ENCODE measurements around the gene SPEN.
"Not testable (repeated sequence)": the region's sequence is repeated elsewhere in the genome, so short reads cannot be mapped to it uniquely, and the experiment has no call there.

The SPEN gene

DNA sequence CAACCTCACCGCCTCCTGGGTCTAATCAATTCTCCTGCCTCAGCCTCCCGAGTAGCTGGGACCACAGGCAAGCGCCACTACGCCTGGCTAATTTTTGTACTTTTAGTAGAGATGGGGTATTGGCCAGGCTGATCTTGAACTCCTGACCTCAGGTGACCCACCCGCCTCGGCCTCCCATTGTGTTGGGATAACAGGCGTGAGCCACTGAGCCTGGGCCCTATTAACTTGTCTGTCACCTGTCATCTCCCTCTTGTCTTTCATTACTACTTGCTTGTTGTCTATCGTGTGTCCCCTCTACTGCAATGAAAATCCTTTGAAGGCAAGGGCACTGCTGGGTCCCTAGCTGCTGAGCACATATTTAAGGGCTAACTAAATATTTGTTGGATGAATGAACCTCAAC is 43.4 kb upstream of the SPEN start:
- H3K4me3 ChIP-seq (ENCODE audit: low read length): no peak overlapping the region
- DNase-seq (ENCODE audit: low read depth): no peak
- TF ChIP-seq, protein P1, sequence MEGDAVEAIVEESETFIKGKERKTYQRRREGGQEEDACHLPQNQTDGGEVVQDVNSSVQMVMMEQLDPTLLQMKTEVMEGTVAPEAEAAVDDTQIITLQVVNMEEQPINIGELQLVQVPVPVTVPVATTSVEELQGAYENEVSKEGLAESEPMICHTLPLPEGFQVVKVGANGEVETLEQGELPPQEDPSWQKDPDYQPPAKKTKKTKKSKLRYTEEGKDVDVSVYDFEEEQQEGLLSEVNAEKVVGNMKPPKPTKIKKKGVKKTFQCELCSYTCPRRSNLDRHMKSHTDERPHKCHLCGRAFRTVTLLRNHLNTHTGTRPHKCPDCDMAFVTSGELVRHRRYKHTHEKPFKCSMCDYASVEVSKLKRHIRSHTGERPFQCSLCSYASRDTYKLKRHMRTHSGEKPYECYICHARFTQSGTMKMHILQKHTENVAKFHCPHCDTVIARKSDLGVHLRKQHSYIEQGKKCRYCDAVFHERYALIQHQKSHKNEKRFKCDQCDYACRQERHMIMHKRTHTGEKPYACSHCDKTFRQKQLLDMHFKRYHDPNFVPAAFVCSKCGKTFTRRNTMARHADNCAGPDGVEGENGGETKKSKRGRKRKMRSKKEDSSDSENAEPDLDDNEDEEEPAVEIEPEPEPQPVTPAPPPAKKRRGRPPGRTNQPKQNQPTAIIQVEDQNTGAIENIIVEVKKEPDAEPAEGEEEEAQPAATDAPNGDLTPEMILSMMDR (conservative IDR thresholded peaks at IDR 0.05; ENCODE audit: low read depth, low read length): no peak

DNA sequence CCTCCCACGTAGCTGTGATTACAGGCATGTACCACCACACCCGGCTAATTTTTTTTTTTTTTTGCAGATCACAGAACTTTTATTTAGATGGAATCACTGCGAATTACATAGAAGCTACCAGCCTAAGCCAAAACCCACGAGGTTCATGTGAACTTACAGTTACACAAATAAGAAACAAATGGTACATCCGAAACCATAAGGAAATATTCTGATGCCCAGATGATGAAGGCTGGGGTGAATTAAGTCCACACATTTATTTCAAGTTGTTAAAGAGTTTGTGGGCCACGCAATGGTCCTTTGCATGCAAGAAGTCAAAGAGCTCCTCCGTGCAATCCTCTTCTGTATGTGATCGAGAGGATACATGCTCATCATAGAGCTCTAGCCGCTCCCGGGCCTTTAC is 40.4 kb upstream of the SPEN start:
- no peak overlapping the region for H3K4me3 ChIP-seq (ENCODE audit: low read length)
- TF ChIP-seq, protein P1 (conservative IDR thresholded peaks at IDR 0.05; ENCODE audit: low read depth, low read length): no peak
- no peak for DNase-seq (ENCODE audit: low read depth)

DNA sequence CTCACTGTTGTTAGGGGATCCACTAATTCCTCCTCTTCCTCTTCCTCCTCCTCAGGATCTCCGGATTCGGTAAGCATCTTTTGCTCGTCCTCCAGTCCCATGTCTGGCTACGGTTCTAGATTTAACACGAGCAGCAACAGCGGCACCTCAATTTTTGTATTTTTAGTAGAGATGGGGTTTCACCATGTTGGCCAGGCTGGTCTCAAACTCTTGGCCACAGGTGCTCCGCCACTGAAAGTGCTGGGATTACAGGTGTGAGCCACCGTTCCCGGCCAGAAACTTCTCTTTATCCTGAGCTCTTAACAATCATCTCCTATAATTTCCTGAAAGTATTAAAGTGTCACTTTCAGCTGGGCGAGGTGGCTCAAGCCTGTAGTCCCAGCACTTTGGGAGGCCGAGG is 40.0 kb upstream of the SPEN start, which contains the start of gene UQCRHL:
TSS of gene UQCRHL (minus strand) at position 101 of the 400 bp plus-strand sequence. CDS start at position 101, 0 bp downstream.
- not testable (repeated sequence) for H3K4me3 ChIP-seq (ENCODE audit: low read length); DNase-seq (ENCODE audit: low read depth)

DNA sequence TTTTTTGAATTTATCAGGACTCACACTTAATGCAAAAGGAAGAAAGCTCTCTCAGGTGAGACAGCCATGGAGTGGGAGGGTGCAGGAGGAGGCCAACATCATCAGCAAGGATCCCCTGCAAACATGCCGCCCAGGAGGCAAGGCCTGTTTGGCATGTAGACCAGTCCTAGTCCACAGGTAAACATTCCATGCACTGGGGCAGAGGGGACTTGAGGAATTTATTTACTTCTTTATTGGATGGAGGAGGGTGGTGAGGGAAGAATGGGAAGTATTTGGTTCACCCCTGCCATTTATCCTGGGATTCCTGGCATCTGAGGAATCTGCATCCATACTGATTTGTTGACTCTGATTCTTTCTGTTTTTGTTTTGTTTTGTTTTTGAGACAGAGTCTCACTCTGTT is 38.6 kb upstream of the SPEN start:
- TF ChIP-seq, protein P1 (conservative IDR thresholded peaks at IDR 0.05; ENCODE audit: low read depth, low read length): no peak
- no peak overlapping the region for H3K4me3 ChIP-seq (ENCODE audit: low read length)
- no peak for DNase-seq (ENCODE audit: low read depth)

DNA sequence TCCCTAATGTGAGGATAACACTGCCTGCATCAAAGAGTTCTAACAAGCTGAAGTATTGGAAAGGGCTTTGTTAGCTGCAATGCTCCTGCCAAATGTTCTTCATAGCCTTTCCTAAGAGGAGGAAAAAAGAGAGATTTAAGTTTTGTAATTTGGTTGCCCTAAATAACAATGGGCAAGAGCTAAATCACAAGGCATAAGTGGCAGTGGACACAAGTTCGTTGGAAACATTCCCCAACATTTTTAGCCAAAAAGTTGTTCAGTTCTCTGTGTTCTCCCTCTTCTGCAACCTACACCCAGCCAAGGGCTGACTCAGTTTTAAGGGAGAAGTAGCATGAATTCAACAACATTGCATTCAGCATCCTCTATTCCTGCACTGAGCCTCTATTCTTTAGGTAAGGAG is 37.4 kb upstream of the SPEN start:
- DNase-seq (ENCODE audit: low read depth): no peak
- no peak overlapping the region for H3K4me3 ChIP-seq (ENCODE audit: low read length)
- TF ChIP-seq, protein P1 (conservative IDR thresholded peaks at IDR 0.05; ENCODE audit: low read depth, low read length): no peak

DNA sequence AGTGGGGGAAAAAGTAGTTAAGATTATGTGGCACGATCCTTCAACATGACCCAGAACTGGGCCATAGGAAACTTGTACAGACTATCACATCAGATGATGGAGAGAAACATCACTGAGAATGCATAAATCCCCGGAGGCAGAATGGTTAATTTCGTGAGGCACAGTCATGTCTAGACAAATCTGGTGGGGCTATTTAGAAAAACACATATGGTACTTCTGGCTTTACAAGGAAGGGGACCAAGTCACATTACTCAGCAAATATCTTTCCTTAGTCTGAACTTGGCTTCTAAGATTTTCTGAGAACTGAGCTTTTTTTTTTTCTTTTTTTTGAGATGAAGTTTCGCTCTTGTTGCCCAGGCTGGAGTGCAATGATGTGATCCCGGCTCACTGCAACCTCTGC is 30.8 kb upstream of the SPEN start:
- no peak overlapping the region for H3K4me3 ChIP-seq (ENCODE audit: low read length)
- no peak for DNase-seq (ENCODE audit: low read depth)
- TF ChIP-seq, protein P1 (conservative IDR thresholded peaks at IDR 0.05; ENCODE audit: low read depth, low read length): no peak

DNA sequence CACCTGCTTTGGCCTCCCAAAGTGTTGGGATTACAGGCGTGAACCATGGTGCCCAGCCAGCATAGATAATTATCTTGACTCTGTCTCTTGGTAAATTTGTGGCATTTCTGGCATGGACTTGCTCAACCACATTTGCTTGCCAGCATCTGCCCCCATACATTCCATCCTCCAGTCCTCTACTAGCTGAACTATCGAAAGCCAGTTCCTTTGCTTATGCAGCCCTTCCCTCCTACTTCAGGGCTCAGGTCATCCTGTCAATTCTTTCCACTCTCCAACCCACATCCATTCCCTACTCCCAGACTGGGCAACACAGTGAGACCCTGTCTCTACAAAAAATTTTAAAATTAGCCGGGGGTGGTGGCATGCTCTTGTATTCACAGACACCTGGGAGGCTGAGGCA is 27.0 kb upstream of the SPEN start:
- DNase-seq (ENCODE audit: low read depth): no peak
- TF ChIP-seq, protein P1 (conservative IDR thresholded peaks at IDR 0.05; ENCODE audit: low read depth, low read length): no peak
- no peak overlapping the region for H3K4me3 ChIP-seq (ENCODE audit: low read length)

DNA sequence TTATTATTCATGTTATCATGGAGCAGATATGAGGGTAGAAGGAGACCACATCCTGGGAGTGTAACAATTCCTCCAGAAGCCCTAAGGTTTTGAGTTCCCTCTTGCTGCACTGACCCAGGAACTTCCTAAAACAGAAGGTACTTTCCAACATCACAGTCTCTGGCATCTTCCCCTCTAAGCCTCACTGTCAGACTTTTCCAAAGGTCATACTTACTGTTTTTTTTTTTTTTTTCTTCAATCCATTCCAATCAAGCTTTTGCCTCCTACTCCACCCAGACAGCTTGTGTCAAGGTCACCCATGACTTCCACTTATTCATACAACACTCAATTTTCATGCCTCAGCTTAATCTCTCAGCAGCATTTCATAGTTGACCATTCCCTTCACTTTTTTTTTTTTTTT is 21.7 kb upstream of the SPEN start:
- TF ChIP-seq, protein P1 (conservative IDR thresholded peaks at IDR 0.05; ENCODE audit: low read depth, low read length): no peak

More for the DNA sequence above, 21.7 kb upstream of the SPEN start:
- no peak overlapping the region for H3K4me3 ChIP-seq (ENCODE audit: low read length)
- DNase-seq (ENCODE audit: low read depth): no peak

All from retinal pigment epithelial cell (primary cell).